CD4-positive, alpha-beta T cell treated with Interleukin-4 for 1 hour (primary cell): ENCODE results near the gene TUBB6.

ENCODE experiments used
- DNase-seq, 2 donors: peaks; one replicate each; pipeline ENCODE4 v3.0.0-alpha.2; 2020 to 2022

The TUBB6 gene

GRCh38 chr18:12307701-12308385 is at the start of gene TUBB6:
TUBB6 (plus strand) TSS chr18:12308241; CDS start chr18:12308293, 52 bp downstream.
- DNase-seq: peak in 1 of 2 donors; percentile 28

- DNase-seq: no peak
Observed at GRCh38 chr18:12258719-12259705, 49.0 kb upstream of the TUBB6 start.

GRCh38 chr18:12262748-12263147 is 45.3 kb upstream of the TUBB6 start:
- DNase-seq: no peak

- DNase-seq: no peak
Observed at GRCh38 chr18:12264864-12265263, 43.2 kb upstream of the TUBB6 start.

GRCh38 chr18:12271376-12272235 is 36.4 kb upstream of the TUBB6 start:
- peak; percentile 36 to 38 for DNase-seq

- no peak for DNase-seq
Observed at GRCh38 chr18:12274793-12275192, 33.2 kb upstream of the TUBB6 start.

GRCh38 chr18:12276736-12277554 is 31.1 kb upstream of the TUBB6 start:
- DNase-seq: no peak

- no peak for DNase-seq
Observed at GRCh38 chr18:12278215-12278671, 29.8 kb upstream of the TUBB6 start.

GRCh38 chr18:12278741-12279682 is 29.0 kb upstream of the TUBB6 start:
- DNase-seq: no peak

GRCh38 chr18:12279781-12280531 is 28.1 kb upstream of the TUBB6 start:
- no peak for DNase-seq

- no peak for DNase-seq
Observed at GRCh38 chr18:12281861-12282260, 26.2 kb upstream of the TUBB6 start.

- no peak for DNase-seq
Observed at GRCh38 chr18:12282442-12283039, 25.5 kb upstream of the TUBB6 start.

- DNase-seq: no peak
Observed at GRCh38 chr18:12283256-12283655, 24.8 kb upstream of the TUBB6 start.

GRCh38 chr18:12283666-12284065 is 24.4 kb upstream of the TUBB6 start:
- DNase-seq: no peak

- DNase-seq: no peak
Observed at GRCh38 chr18:12287131-12287681, 20.8 kb upstream of the TUBB6 start.

- no peak for DNase-seq
Observed at GRCh38 chr18:12287684-12288402, 20.2 kb upstream of the TUBB6 start.

GRCh38 chr18:12288403-12288755 is 19.7 kb upstream of the TUBB6 start:
- DNase-seq: no peak

GRCh38 chr18:12290086-12290485 is 18.0 kb upstream of the TUBB6 start:
- DNase-seq: no peak

- DNase-seq: no peak
Observed at GRCh38 chr18:12291161-12291560, 16.9 kb upstream of the TUBB6 start.
